ENCODE results near the gene SLC38A8. TPM values are rescaled to one million over a fixed set of nuclear protein-coding genes. Genes with fewer than 3 reads are reported as not detected.

The SLC38A8 gene
- total RNA-seq, 1 donor from 2014 or later: not detected

DNA sequence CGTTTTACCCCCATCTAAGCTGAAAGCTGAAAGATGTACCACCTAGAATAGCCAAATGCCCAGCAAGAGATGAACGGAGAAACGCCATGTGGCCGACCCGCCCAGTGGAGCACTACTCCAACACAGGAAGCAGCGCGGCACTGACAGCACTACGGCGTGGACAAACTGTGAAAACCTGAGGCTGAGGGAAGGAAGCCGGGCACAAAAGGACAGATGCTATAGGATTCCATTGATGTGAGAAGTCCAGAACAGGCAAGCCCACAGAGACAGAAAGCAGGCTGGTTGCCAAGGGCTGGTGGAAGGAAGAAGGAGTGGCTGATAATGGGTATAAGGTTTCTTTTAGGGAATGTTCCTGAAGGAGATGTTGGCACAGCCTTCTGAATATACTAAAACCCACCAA is 29.4 kb upstream of the SLC38A8 start:
- Histone ChIP-seq H3K4me1 (ENCODE audit: control insufficient read depth in 3 of 3, insufficient read depth in 3 of 3, low read length in 3 of 3) (peaks cover 0 to 12% (median 7%) of the 10 kb centered on the region in 3 donors), H3K9ac (ENCODE audit: low read depth in 1 of 3, low read length in 3 of 3) (no peak overlapping the region), H3K27me3 (ENCODE audit: control insufficient read depth in 3 of 3, insufficient read depth in 3 of 3, low read length in 3 of 3) (no peaks in the 10 kb centered on the region)

DNA sequence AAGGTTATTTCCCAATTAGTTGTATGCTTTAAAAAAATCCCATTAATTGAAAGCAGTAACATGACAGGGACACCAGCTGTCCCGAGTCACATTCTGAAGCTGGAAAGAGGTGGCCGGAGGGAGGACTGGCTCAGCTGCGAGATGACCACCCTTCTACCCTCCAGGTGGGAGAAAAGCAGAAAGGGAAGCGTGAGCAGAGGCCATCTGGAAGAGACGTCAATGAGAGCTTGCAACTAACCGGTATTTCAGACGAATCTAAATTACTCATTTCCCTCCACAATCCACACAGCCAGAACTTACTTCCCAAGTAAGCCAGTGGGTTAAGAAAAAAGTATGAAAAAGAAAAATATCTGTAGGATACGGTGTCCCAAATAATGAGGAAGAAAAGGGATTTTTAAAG is 28.5 kb upstream of the SLC38A8 start:
- peaks cover 48 to 79% (median 76%) of the 10 kb centered on the region in 3 donors for H3K36me3 ChIP-seq (ENCODE audit: control insufficient read depth in 3 of 3, insufficient read depth in 3 of 3, low read length in 3 of 3)
- H3K9ac ChIP-seq (ENCODE audit: low read depth in 1 of 3, low read length in 3 of 3): no peak overlapping the region
- no peak overlapping the region for H3K4me3 ChIP-seq (ENCODE audit: low read length in 3 of 3)
- no peaks in the 10 kb centered on the region for H3K9me3 ChIP-seq (ENCODE audit: control insufficient read depth in 3 of 3, low read length in 3 of 3)
- H3K27ac ChIP-seq (ENCODE audit: low read depth, low read length): no peak overlapping the region
- no peaks in the 10 kb centered on the region for H3K27me3 ChIP-seq (ENCODE audit: control insufficient read depth in 3 of 3, insufficient read depth in 3 of 3, low read length in 3 of 3)
- peaks cover 0 to 12% (median 7%) of the 10 kb centered on the region in 3 donors for H3K4me1 ChIP-seq (ENCODE audit: control insufficient read depth in 3 of 3, insufficient read depth in 3 of 3, low read length in 3 of 3)

More for the DNA sequence above, 29.4 kb upstream of the SLC38A8 start:
- H3K36me3 ChIP-seq (ENCODE audit: control insufficient read depth in 3 of 3, insufficient read depth in 3 of 3, low read length in 3 of 3): peaks cover 43 to 72% (median 72%) of the 10 kb centered on the region in 3 donors
- no peak overlapping the region for H3K4me3 ChIP-seq (ENCODE audit: low read length in 3 of 3)
- H3K27ac ChIP-seq (ENCODE audit: low read depth, low read length): no peak overlapping the region
- H3K9me3 ChIP-seq (ENCODE audit: control insufficient read depth in 3 of 3, low read length in 3 of 3): no peaks in the 10 kb centered on the region

DNA sequence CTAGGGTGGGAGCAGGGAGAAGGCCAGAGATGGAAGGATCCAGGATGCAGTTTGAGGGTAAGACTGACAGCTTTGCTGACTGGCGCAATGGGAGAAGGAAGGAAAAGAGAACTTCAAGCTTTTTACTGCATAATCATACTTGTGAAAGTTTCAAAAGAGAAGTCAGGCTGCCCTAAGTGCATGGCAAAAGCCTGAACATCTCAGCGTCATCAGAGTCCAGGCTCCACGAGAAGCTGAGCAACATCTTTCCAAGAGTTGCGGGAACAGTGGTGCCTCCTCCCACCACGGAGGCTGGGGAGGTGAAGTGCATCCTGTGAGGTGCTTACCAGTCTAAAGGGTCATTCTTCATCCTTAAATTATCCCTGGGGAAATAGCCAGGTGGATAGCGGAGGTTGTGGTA is 26.9 kb upstream of the SLC38A8 start:
- no peak overlapping the region for H3K27ac ChIP-seq (ENCODE audit: low read depth, low read length)

GRCh38 chr16:84068783-84069462 is 26.3 kb upstream of the SLC38A8 start:
- H3K36me3 ChIP-seq (ENCODE audit: control insufficient read depth in 3 of 3, insufficient read depth in 3 of 3, low read length in 3 of 3): peaks cover 43 to 74% (median 69%) of the 10 kb centered on the region in 3 donors
- no peaks in the 10 kb centered on the region for H3K4me1 ChIP-seq (ENCODE audit: control insufficient read depth in 3 of 3, insufficient read depth in 3 of 3, low read length in 3 of 3)

More for the DNA sequence above, 26.9 kb upstream of the SLC38A8 start:
- Histone ChIP-seq H3K36me3 (ENCODE audit: control insufficient read depth in 3 of 3, insufficient read depth in 3 of 3, low read length in 3 of 3) (peaks cover 43 to 75% (median 72%) of the 10 kb centered on the region in 3 donors), H3K9ac (ENCODE audit: low read depth in 1 of 3, low read length in 3 of 3) (no peak overlapping the region), H3K4me3 (ENCODE audit: low read length in 3 of 3) (no peak overlapping the region), H3K9me3 (ENCODE audit: control insufficient read depth in 3 of 3, low read length in 3 of 3) (no peaks in the 10 kb centered on the region), H3K27me3 (ENCODE audit: control insufficient read depth in 3 of 3, insufficient read depth in 3 of 3, low read length in 3 of 3) (no peaks in the 10 kb centered on the region), H3K4me1 (ENCODE audit: control insufficient read depth in 3 of 3, insufficient read depth in 3 of 3, low read length in 3 of 3) (peaks cover 0 to 3% (median 0%) of the 10 kb centered on the region in 3 donors)

GRCh38 chr16:84068041-84068440 is 25.4 kb upstream of the SLC38A8 start:
- Histone ChIP-seq H3K9ac (ENCODE audit: low read depth in 1 of 3, low read length in 3 of 3) (no peak overlapping the region), H3K36me3 (ENCODE audit: control insufficient read depth in 3 of 3, insufficient read depth in 3 of 3, low read length in 3 of 3) (peaks cover 45 to 73% (median 68%) of the 10 kb centered on the region in 3 donors), H3K27me3 (ENCODE audit: control insufficient read depth in 3 of 3, insufficient read depth in 3 of 3, low read length in 3 of 3) (no peaks in the 10 kb centered on the region)

More at GRCh38 chr16:84068783-84069462, 26.3 kb upstream of the SLC38A8 start:
- Histone ChIP-seq H3K27me3 (ENCODE audit: control insufficient read depth in 3 of 3, insufficient read depth in 3 of 3, low read length in 3 of 3) (no peaks in the 10 kb centered on the region), H3K4me3 (ENCODE audit: low read length in 3 of 3) (no peak overlapping the region), H3K9ac (ENCODE audit: low read depth in 1 of 3, low read length in 3 of 3) (no peak overlapping the region), H3K27ac (ENCODE audit: low read depth, low read length) (no peak overlapping the region), H3K9me3 (ENCODE audit: control insufficient read depth in 3 of 3, low read length in 3 of 3) (no peaks in the 10 kb centered on the region)

GRCh38 chr16:84067640-84068039 is 25.0 kb upstream of the SLC38A8 start:
- no peaks in the 10 kb centered on the region for H3K9me3 ChIP-seq (ENCODE audit: control insufficient read depth in 3 of 3, low read length in 3 of 3)
- no peak overlapping the region for H3K27ac ChIP-seq (ENCODE audit: low read depth, low read length)
- peaks cover 49 to 75% (median 70%) of the 10 kb centered on the region in 3 donors for H3K36me3 ChIP-seq (ENCODE audit: control insufficient read depth in 3 of 3, insufficient read depth in 3 of 3, low read length in 3 of 3)
- H3K4me1 ChIP-seq (ENCODE audit: control insufficient read depth in 3 of 3, insufficient read depth in 3 of 3, low read length in 3 of 3): no peaks in the 10 kb centered on the region
- H3K27me3 ChIP-seq (ENCODE audit: control insufficient read depth in 3 of 3, insufficient read depth in 3 of 3, low read length in 3 of 3): no peaks in the 10 kb centered on the region
- no peak overlapping the region for H3K4me3 ChIP-seq (ENCODE audit: low read length in 3 of 3)
- H3K9ac ChIP-seq (ENCODE audit: low read depth in 1 of 3, low read length in 3 of 3): no peak overlapping the region

More at GRCh38 chr16:84068041-84068440, 25.4 kb upstream of the SLC38A8 start:
- Histone ChIP-seq H3K27ac (ENCODE audit: low read depth, low read length) (no peak overlapping the region), H3K9me3 (ENCODE audit: control insufficient read depth in 3 of 3, low read length in 3 of 3) (no peaks in the 10 kb centered on the region), H3K4me3 (ENCODE audit: low read length in 3 of 3) (no peak overlapping the region), H3K4me1 (ENCODE audit: control insufficient read depth in 3 of 3, insufficient read depth in 3 of 3, low read length in 3 of 3) (no peaks in the 10 kb centered on the region)

DNA sequence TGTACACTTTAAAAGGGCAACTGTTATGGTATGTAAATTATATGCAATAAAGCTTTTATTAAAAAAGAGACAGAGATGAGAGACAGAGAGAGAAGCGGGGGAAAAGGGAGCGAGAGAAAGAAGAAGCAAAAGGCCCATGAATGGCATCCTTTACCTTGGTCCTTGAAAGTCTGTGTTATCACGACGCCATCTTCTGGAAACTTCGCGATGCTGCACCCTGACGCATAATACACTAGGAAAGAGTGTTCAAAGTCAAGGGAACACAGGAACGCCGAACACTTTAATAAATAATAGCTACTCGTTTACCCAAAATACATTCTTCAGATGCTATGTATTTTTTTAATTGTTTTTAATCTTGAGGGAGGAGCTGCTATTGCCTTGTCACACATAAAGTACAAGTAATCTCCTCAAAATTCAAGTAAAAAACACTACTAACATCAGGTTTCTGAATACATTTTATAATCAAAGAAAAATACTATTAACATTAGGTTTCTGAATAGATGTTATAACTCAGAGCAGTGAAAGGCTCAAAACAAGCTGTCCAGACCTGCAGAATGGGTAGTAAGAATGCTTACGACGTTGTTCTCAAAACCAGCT is 23.0 kb upstream of the SLC38A8 start:
- Histone ChIP-seq H3K36me3 (ENCODE audit: control insufficient read depth in 3 of 3, insufficient read depth in 3 of 3, low read length in 3 of 3) (peaks cover 58 to 80% (median 78%) of the 10 kb centered on the region in 3 donors), H3K4me3 (ENCODE audit: low read length in 3 of 3) (no peak overlapping the region), H3K9ac (ENCODE audit: low read depth in 1 of 3, low read length in 3 of 3) (no peak overlapping the region)

GRCh38 chr16:84063980-84064379 is 21.4 kb upstream of the SLC38A8 start:
- H3K36me3 ChIP-seq (ENCODE audit: control insufficient read depth in 3 of 3, insufficient read depth in 3 of 3, low read length in 3 of 3): peaks cover 57 to 80% (median 78%) of the 10 kb centered on the region in 3 donors
- no peak overlapping the region for H3K27ac ChIP-seq (ENCODE audit: low read depth, low read length)
- H3K4me3 ChIP-seq (ENCODE audit: low read length in 3 of 3): no peak overlapping the region
- H3K9ac ChIP-seq (ENCODE audit: low read depth in 1 of 3, low read length in 3 of 3): no peak overlapping the region
- peaks cover 0 to 2% (median 0%) of the 10 kb centered on the region in 3 donors for H3K4me1 ChIP-seq (ENCODE audit: control insufficient read depth in 3 of 3, insufficient read depth in 3 of 3, low read length in 3 of 3)
- no peaks in the 10 kb centered on the region for H3K9me3 ChIP-seq (ENCODE audit: control insufficient read depth in 3 of 3, low read length in 3 of 3)
- no peaks in the 10 kb centered on the region for H3K27me3 ChIP-seq (ENCODE audit: control insufficient read depth in 3 of 3, insufficient read depth in 3 of 3, low read length in 3 of 3)

More for the DNA sequence above, 23.0 kb upstream of the SLC38A8 start:
- Histone ChIP-seq H3K9me3 (ENCODE audit: control insufficient read depth in 3 of 3, low read length in 3 of 3) (no peaks in the 10 kb centered on the region), H3K27ac (ENCODE audit: low read depth, low read length) (no peak overlapping the region), H3K27me3 (ENCODE audit: control insufficient read depth in 3 of 3, insufficient read depth in 3 of 3, low read length in 3 of 3) (no peaks in the 10 kb centered on the region), H3K4me1 (ENCODE audit: control insufficient read depth in 3 of 3, insufficient read depth in 3 of 3, low read length in 3 of 3) (peaks cover 0 to 2% (median 0%) of the 10 kb centered on the region in 3 donors)

- Histone ChIP-seq H3K9me3 (ENCODE audit: control insufficient read depth in 3 of 3, low read length in 3 of 3) (no peaks in the 10 kb centered on the region), H3K27me3 (ENCODE audit: control insufficient read depth in 3 of 3, insufficient read depth in 3 of 3, low read length in 3 of 3) (no peaks in the 10 kb centered on the region), H3K4me1 (ENCODE audit: control insufficient read depth in 3 of 3, insufficient read depth in 3 of 3, low read length in 3 of 3) (peaks cover 0 to 2% (median 0%) of the 10 kb centered on the region in 3 donors), H3K4me3 (ENCODE audit: low read length in 3 of 3) (no peak overlapping the region), H3K27ac (ENCODE audit: low read depth, low read length) (no peak overlapping the region), H3K36me3 (ENCODE audit: control insufficient read depth in 3 of 3, insufficient read depth in 3 of 3, low read length in 3 of 3) (peaks cover 57 to 79% (median 78%) of the 10 kb centered on the region in 3 donors), H3K9ac (ENCODE audit: low read depth in 1 of 3, low read length in 3 of 3) (no peak overlapping the region)
These were observed 20.4 kb upstream of the SLC38A8 start for GRCh38 chr16:84062734-84063640.

Measured in skeletal muscle tissue (tissue), 4 donors.